ENCODE measurements around the gene CHID1.

The CHID1 gene

GRCh38 chr11:907668-908067, 2.9 kb downstream of the CHID1 start:
- H3K4me3 ChIP-seq (ENCODE audit: insufficient read depth, low read length, poor library complexity, severe bottlenecking), result no peak overlapping the region
- no peak overlapping the region for H3K4me2 ChIP-seq (ENCODE audit: low read depth, low read length, poor library complexity, severe bottlenecking)
- H3F3A ChIP-seq (ENCODE audit: insufficient read depth), result no peaks in the 10 kb centered on the region
- no peak overlapping the region for H3K9ac ChIP-seq (ENCODE audit: low read length)
- TF ChIP-seq EZH2phosphoT487 (conservative IDR thresholded peaks at IDR 0.05; ENCODE audit: low read length), result no peak
- TF ChIP-seq CTCF (IDR thresholded peaks at IDR 0.05; ENCODE audit: insufficient read depth, low read length, poor library complexity, severe bottlenecking), result no peak
- peaks cover 33% of the 10 kb centered on the region for H3K79me2 ChIP-seq (ENCODE audit: insufficient read depth, low read length)
- no peaks in the 10 kb centered on the region for H3K27me3 ChIP-seq (ENCODE audit: low read length)
- H3K27ac ChIP-seq (ENCODE audit: low read depth, low read length), result no peak overlapping the region
- no peaks in the 10 kb centered on the region for H3K9me3 ChIP-seq (ENCODE audit: insufficient read depth, low read length)
- no peaks in the 10 kb centered on the region for H3K36me3 ChIP-seq (ENCODE audit: low read length)
- H2AFZ ChIP-seq (ENCODE audit: low read depth, low read length, severe bottlenecking), result no peak overlapping the region
- H4K20me1 ChIP-seq (ENCODE audit: low read depth, low read length), result no peaks in the 10 kb centered on the region; the same call in 1 of the 2 replicates
- no peaks in the 10 kb centered on the region for H3K9me2 ChIP-seq (replicated peaks; ENCODE audit: insufficient read depth, low read length)

GRCh38 chr11:905952-906351, 4.7 kb downstream of the CHID1 start:
- Histone ChIP-seq H3K9me3 (ENCODE audit: insufficient read depth, low read length) (no peaks in the 10 kb centered on the region), H3K4me3 (ENCODE audit: insufficient read depth, low read length, poor library complexity, severe bottlenecking) (no peak overlapping the region), H3K79me2 (ENCODE audit: insufficient read depth, low read length) (peaks cover 33% of the 10 kb centered on the region), H3K4me2 (ENCODE audit: low read depth, low read length, poor library complexity, severe bottlenecking) (no peak overlapping the region), H3K27ac (ENCODE audit: low read depth, low read length) (no peak overlapping the region), H3F3A (ENCODE audit: insufficient read depth) (no peaks in the 10 kb centered on the region), H3K27me3 (ENCODE audit: low read length) (no peaks in the 10 kb centered on the region), H3K9ac (ENCODE audit: low read length) (no peak overlapping the region), H3K9me2 (replicated peaks; ENCODE audit: insufficient read depth, low read length) (no peaks in the 10 kb centered on the region), H4K20me1 (ENCODE audit: low read depth, low read length) (no peaks in the 10 kb centered on the region; the same call in 1 of the 2 replicates), H3K36me3 (ENCODE audit: low read length) (no peaks in the 10 kb centered on the region), H2AFZ (ENCODE audit: low read depth, low read length, severe bottlenecking) (no peak overlapping the region)
- no peak for TF ChIP-seq EZH2phosphoT487 (conservative IDR thresholded peaks at IDR 0.05; ENCODE audit: low read length)
- TF ChIP-seq CTCF (IDR thresholded peaks at IDR 0.05; ENCODE audit: insufficient read depth, low read length, poor library complexity, severe bottlenecking), result no peak

GRCh38 chr11:904380-904779, 6.2 kb downstream of the CHID1 start:
- Histone ChIP-seq H3K36me3 (ENCODE audit: low read length) (no peaks in the 10 kb centered on the region), H2AFZ (ENCODE audit: low read depth, low read length, severe bottlenecking) (no peak overlapping the region), H3K79me2 (ENCODE audit: insufficient read depth, low read length) (peaks cover 21% of the 10 kb centered on the region), H3K4me2 (ENCODE audit: low read depth, low read length, poor library complexity, severe bottlenecking) (no peak overlapping the region), H4K20me1 (ENCODE audit: low read depth, low read length) (no peaks in the 10 kb centered on the region; the same call in 1 of the 2 replicates), H3K9ac (ENCODE audit: low read length) (no peak overlapping the region), H3K27me3 (ENCODE audit: low read length) (no peaks in the 10 kb centered on the region), H3K9me3 (ENCODE audit: insufficient read depth, low read length) (no peaks in the 10 kb centered on the region), H3K27ac (ENCODE audit: low read depth, low read length) (no peak overlapping the region), H3K9me2 (replicated peaks; ENCODE audit: insufficient read depth, low read length) (no peaks in the 10 kb centered on the region), H3F3A (ENCODE audit: insufficient read depth) (no peaks in the 10 kb centered on the region), H3K4me3 (ENCODE audit: insufficient read depth, low read length, poor library complexity, severe bottlenecking) (no peak overlapping the region)
- no peak for TF ChIP-seq EZH2phosphoT487 (conservative IDR thresholded peaks at IDR 0.05; ENCODE audit: low read length)
- no peak for TF ChIP-seq CTCF (IDR thresholded peaks at IDR 0.05; ENCODE audit: insufficient read depth, low read length, poor library complexity, severe bottlenecking)
